Mesendoderm (in vitro differentiated cells): ENCODE measurements around the gene FIGN.

ENCODE experiments used
- DNase-seq: peaks from one replicate; pipeline ENCODE4 v3.0.0; 2013
- H2AK5ac ChIP-seq: 2 replicates; pipeline ENCODE4 v1.6.1; 2013; ENCODE audit warnings: low read length, inconsistent platforms
- H2BK120ac ChIP-seq: 2 replicates; pipeline ENCODE4 v1.6.1; 2013; ENCODE audit warnings: low read depth, mild to moderate bottlenecking, low read length, moderate library complexity, mixed read lengths
- H2BK15ac ChIP-seq: replicated peaks from 2 replicates; pipeline ENCODE4 v1.6.1; 2013; ENCODE audit warnings: low read depth, mild to moderate bottlenecking, moderate library complexity
- H2BK5ac ChIP-seq: 2 replicates; pipeline ENCODE4 v1.6.1; 2013; ENCODE audit warnings: low read length, inconsistent platforms
- H3K18ac ChIP-seq: 2 replicates; pipeline ENCODE4 v1.6.1; 2013; ENCODE audit warnings: mild to moderate bottlenecking, low read length, mixed read lengths
- H3K23ac ChIP-seq: one replicate; pipeline ENCODE4 v1.6.1; 2013; ENCODE audit warnings: low read length
- H3K27ac ChIP-seq: 2 replicates; pipeline ENCODE4 v1.5.1; 2013; ENCODE audit warnings: low read depth, mild to moderate bottlenecking, inconsistent platforms, low read length, moderate library complexity
- H3K27me3 ChIP-seq: 2 replicates; pipeline ENCODE4 v1.6.1; 2013; ENCODE audit warnings: low read length, control low read depth, mild to moderate bottlenecking, inconsistent platforms; ENCODE audit not compliant: insufficient read depth, poor library complexity
- H3K36me3 ChIP-seq: 2 replicates; pipeline ENCODE4 v1.6.1; 2013; ENCODE audit warnings: low read length, inconsistent platforms; ENCODE audit not compliant: control insufficient read depth, insufficient read depth
- H3K4ac ChIP-seq: one replicate; pipeline ENCODE4 v1.6.1; 2013; ENCODE audit warnings: low read depth, mild to moderate bottlenecking, low read length, moderate library complexity
- H3K4me1 ChIP-seq: 2 replicates; pipeline ENCODE4 v1.6.1; 2013; ENCODE audit warnings: low read depth, low read length, inconsistent platforms; ENCODE audit not compliant: control insufficient read depth
- H3K4me2 ChIP-seq: 2 replicates; pipeline ENCODE4 v1.6.1; 2013; ENCODE audit warnings: low read length
- H3K4me3 ChIP-seq: 2 replicates; pipeline ENCODE4 v1.5.1; 2013; ENCODE audit warnings: mild to moderate bottlenecking, low read length
- H3K56ac ChIP-seq: one replicate; pipeline ENCODE4 v1.6.1; 2013; ENCODE audit warnings: low read length
- H3K79me1 ChIP-seq: 2 replicates; pipeline ENCODE4 v1.6.1; 2013; ENCODE audit warnings: low read length, inconsistent platforms
- H3K79me2 ChIP-seq: 2 replicates; pipeline ENCODE4 v1.6.1; 2013; ENCODE audit warnings: mild to moderate bottlenecking, low read length; ENCODE audit not compliant: control insufficient read depth, insufficient read depth
- H3K9ac ChIP-seq: 2 replicates; pipeline ENCODE4 v1.6.1; 2013; ENCODE audit warnings: low read length, inconsistent platforms
- H4K5ac ChIP-seq: one replicate; pipeline ENCODE4 v1.6.1; 2013; ENCODE audit warnings: low read length
- H4K8ac ChIP-seq: one replicate; pipeline ENCODE4 v1.6.1; 2013; ENCODE audit warnings: low read depth, mild to moderate bottlenecking, control low read depth, low read length, moderate library complexity
- WGBS: extraction: QIAGEN DNeasy Blood & Tissue Kit; methylation state at CpG from one replicate; pipeline ENCODE4 v1.1.7; 2013; ENCODE audit warnings: low lambda C conversion rate, missing lambda C conversion rate; ENCODE audit not compliant: insufficient coverage; ENCODE audit errors: extremely low coverage; 5-methylcytosine and 5-hydroxymethylcytosine counted together

The FIGN gene

GRCh38 chr2:163573652-163574051 is 162.2 kb downstream of the FIGN start:
- no peaks in the 10 kb centered on the region for H3K79me2 ChIP-seq
- no peak overlapping the region for H4K8ac ChIP-seq
- H4K5ac ChIP-seq: no peak overlapping the region
- H2AK5ac ChIP-seq: no peak overlapping the region
- no peak overlapping the region for H3K4me2 ChIP-seq
- no peak for DNase-seq
- no peak overlapping the region for H3K56ac ChIP-seq
- no peak overlapping the region for H2BK120ac ChIP-seq
- no peaks in the 10 kb centered on the region for H3K27me3 ChIP-seq
- WGBS: no CpG with 5 or more reads among the region's 1 CpG
- H3K18ac ChIP-seq: no peak overlapping the region
- no peak overlapping the region for H3K4ac ChIP-seq
- no peak overlapping the region for H3K27ac ChIP-seq
- no peaks in the 10 kb centered on the region for H3K4me1 ChIP-seq
- no peak overlapping the region for H3K23ac ChIP-seq
- H2BK15ac ChIP-seq: no peak overlapping the region
- H3K36me3 ChIP-seq: no peaks in the 10 kb centered on the region
- no peak overlapping the region for H3K9ac ChIP-seq
- no peak overlapping the region for H2BK5ac ChIP-seq
- no peaks in the 10 kb centered on the region for H3K79me1 ChIP-seq
- no peak overlapping the region for H3K4me3 ChIP-seq

GRCh38 chr2:163572850-163573249 is 163.0 kb downstream of the FIGN start:
- no peak overlapping the region for H3K4me2 ChIP-seq
- H2BK15ac ChIP-seq: no peak overlapping the region
- H3K79me1 ChIP-seq: no peaks in the 10 kb centered on the region
- no peaks in the 10 kb centered on the region for H3K4me1 ChIP-seq
- no peak overlapping the region for H3K4ac ChIP-seq
- no peak overlapping the region for H3K27ac ChIP-seq
- no peaks in the 10 kb centered on the region for H3K36me3 ChIP-seq
- no peak overlapping the region for H3K23ac ChIP-seq
- no peaks in the 10 kb centered on the region for H3K79me2 ChIP-seq
- H3K9ac ChIP-seq: no peak overlapping the region
- DNase-seq: peak; percentile 3
- H3K27me3 ChIP-seq: no peaks in the 10 kb centered on the region
- H3K18ac ChIP-seq: no peak overlapping the region
- no peak overlapping the region for H3K56ac ChIP-seq
- no peak overlapping the region for H4K8ac ChIP-seq
- no peak overlapping the region for H4K5ac ChIP-seq
- no CpG with 5 or more reads among the region's 7 CpGs for WGBS
- H2BK120ac ChIP-seq: no peak overlapping the region
- H3K4me3 ChIP-seq: no peak overlapping the region
- no peak overlapping the region for H2AK5ac ChIP-seq
- no peak overlapping the region for H2BK5ac ChIP-seq

DNA sequence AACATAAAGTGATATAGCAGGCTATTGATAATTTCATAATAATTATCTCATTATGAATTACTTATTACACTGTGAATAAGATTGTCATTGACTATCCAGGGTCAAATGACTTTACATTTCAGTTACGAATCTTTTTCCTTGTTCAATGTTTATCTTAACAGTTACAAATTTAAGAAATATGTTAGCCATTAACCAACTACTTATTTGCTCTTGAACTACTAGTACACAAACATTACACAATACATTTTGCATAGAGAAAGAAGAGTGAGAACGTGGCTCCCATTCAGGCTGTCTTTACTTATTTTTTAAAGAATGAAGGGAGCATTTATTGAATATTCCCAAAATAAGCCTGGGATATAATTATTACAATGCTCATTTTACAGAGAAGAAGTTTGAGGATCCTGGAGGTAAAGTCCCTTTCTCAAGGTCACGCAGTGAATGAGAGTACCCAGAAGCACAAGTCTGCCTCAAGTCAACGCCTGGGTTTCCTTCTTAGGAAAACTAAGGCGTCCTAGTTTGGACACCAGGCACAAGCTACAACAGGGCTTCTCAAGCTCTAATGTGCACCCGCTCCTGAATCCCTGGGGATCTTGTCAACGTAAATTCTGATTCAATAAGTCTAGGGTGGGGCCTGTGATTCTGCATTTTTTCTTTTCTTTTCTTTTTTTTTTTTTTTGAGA is 164.2 kb downstream of the FIGN start:
- Histone ChIP-seq H3K36me3 (no peaks in the 10 kb centered on the region), H3K4me1 (no peaks in the 10 kb centered on the region), H3K9ac (no peak overlapping the region), H3K4ac (no peak overlapping the region), H2BK5ac (no peak overlapping the region), H3K4me2 (no peak overlapping the region), H3K18ac (no peak overlapping the region), H2AK5ac (no peak overlapping the region), H3K4me3 (no peak overlapping the region), H3K27ac (no peak overlapping the region), H3K27me3 (no peaks in the 10 kb centered on the region), H2BK15ac (no peak overlapping the region), H3K23ac (no peak overlapping the region), H3K79me2 (no peaks in the 10 kb centered on the region), H4K5ac (no peak overlapping the region), H3K56ac (no peak overlapping the region), H3K79me1 (no peaks in the 10 kb centered on the region), H4K8ac (no peak overlapping the region), H2BK120ac (no peak overlapping the region)
- WGBS: no CpG with 5 or more reads among the region's 7 CpGs
- DNase-seq: no peak

GRCh38 chr2:163570391-163570790 is 165.4 kb downstream of the FIGN start:
- Histone ChIP-seq H3K36me3 (no peaks in the 10 kb centered on the region), H3K4me3 (no peak overlapping the region), H3K18ac (no peak overlapping the region), H3K4me1 (no peaks in the 10 kb centered on the region), H3K27me3 (no peaks in the 10 kb centered on the region), H3K56ac (no peak overlapping the region), H3K4me2 (no peak overlapping the region), H2AK5ac (no peak overlapping the region), H3K79me1 (no peaks in the 10 kb centered on the region), H3K9ac (no peak overlapping the region), H3K79me2 (no peaks in the 10 kb centered on the region), H2BK15ac (no peak overlapping the region), H3K4ac (no peak overlapping the region), H2BK5ac (no peak overlapping the region), H2BK120ac (no peak overlapping the region), H4K5ac (no peak overlapping the region), H4K8ac (no peak overlapping the region), H3K23ac (no peak overlapping the region), H3K27ac (no peak overlapping the region)
- no peak for DNase-seq
- no CpG with 5 or more reads among the region's 3 CpGs for WGBS

DNA sequence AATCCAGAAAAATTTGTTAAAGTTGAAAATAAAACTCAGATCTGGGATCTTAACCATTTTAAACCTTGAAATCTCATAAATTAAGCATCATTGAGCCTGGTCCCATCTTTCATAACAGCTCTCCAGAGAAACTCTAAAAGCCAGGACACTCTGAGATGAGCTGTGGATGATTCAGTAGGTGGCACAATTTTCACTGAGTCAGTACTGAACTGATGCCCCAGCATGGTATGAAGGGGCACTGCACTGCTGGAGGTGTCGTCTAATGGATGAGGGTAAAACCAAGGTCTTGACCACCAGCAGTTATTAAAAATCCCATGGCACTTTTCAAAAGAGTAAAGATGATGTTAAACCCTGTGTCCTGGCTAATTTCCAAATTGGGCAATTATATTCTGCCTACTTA is 170.6 kb downstream of the FIGN start:
- no CpG with 5 or more reads among the region's 1 CpG for WGBS

GRCh38 chr2:163564236-163564635 is 171.6 kb downstream of the FIGN start:
- Histone ChIP-seq H2BK5ac (no peak overlapping the region), H3K79me2 (no peaks in the 10 kb centered on the region), H4K8ac (no peak overlapping the region), H3K4me3 (no peak overlapping the region), H3K23ac (no peak overlapping the region), H4K5ac (no peak overlapping the region), H2AK5ac (no peak overlapping the region), H3K27me3 (no peaks in the 10 kb centered on the region), H2BK15ac (no peak overlapping the region), H3K4ac (no peak overlapping the region), H3K79me1 (no peaks in the 10 kb centered on the region), H3K4me1 (no peaks in the 10 kb centered on the region), H3K4me2 (no peak overlapping the region), H2BK120ac (no peak overlapping the region), H3K36me3 (no peaks in the 10 kb centered on the region), H3K9ac (no peak overlapping the region), H3K18ac (no peak overlapping the region), H3K27ac (no peak overlapping the region), H3K56ac (no peak overlapping the region)
- no peak for DNase-seq

More for the DNA sequence above, 170.6 kb downstream of the FIGN start:
- H3K27ac ChIP-seq: no peak overlapping the region
- no peak overlapping the region for H3K4me2 ChIP-seq
- H3K4me1 ChIP-seq: no peaks in the 10 kb centered on the region
- no peak overlapping the region for H2BK120ac ChIP-seq
- no peaks in the 10 kb centered on the region for H3K27me3 ChIP-seq
- H2BK5ac ChIP-seq: no peak overlapping the region
- H2AK5ac ChIP-seq: no peak overlapping the region
- H3K4ac ChIP-seq: no peak overlapping the region
- no peak overlapping the region for H3K18ac ChIP-seq
- no peak overlapping the region for H2BK15ac ChIP-seq
- DNase-seq: no peak
- H3K4me3 ChIP-seq: no peak overlapping the region
- H4K5ac ChIP-seq: no peak overlapping the region
- no peak overlapping the region for H3K23ac ChIP-seq
- no peaks in the 10 kb centered on the region for H3K79me1 ChIP-seq
- no peaks in the 10 kb centered on the region for H3K79me2 ChIP-seq
- H3K56ac ChIP-seq: no peak overlapping the region
- no peak overlapping the region for H4K8ac ChIP-seq
- no peak overlapping the region for H3K9ac ChIP-seq
- H3K36me3 ChIP-seq: no peaks in the 10 kb centered on the region
